Lower leg skin (tissue), 4 donors: ENCODE data around the gene CCL25. TPM values are rescaled to one million over a fixed set of nuclear protein-coding genes. Genes with fewer than 3 reads are reported as not detected.

Experiments used
- DNase-seq, 2 donors: peaks; one replicate each; pipeline ENCODE4 v3.0.0-alpha.2; 2019; ENCODE audit warnings: low spot score in 2 of 2
- H3K4me3 ChIP-seq: fragments of 200-600 bp; sonication (generic); 2 replicates; pipeline ENCODE4 v1.5.1; 2017; ENCODE audit warnings: mild to moderate bottlenecking, low read depth; ENCODE audit not compliant: poor library complexity, severe bottlenecking
- POLR2A ChIP-seq, 2 donors: fragments of 450-650 bp; IDR thresholded peaks; one replicate each; pipeline ENCODE4 v1.6.1; 2016 to 2017; ENCODE audit warnings: antibody characterized with exemption in 2 of 2, mild to moderate bottlenecking in 1 of 2, moderate library complexity in 1 of 2
- WGBS, 2 donors: methylation state at CpG; one replicate each; pipeline ENCODE4 v1.1.5; 2018; 5-methylcytosine and 5-hydroxymethylcytosine counted together
- intact Hi-C: fragments of 100-400 bp; cut with DNase I; formaldehyde crosslinking; loops from one replicate; pipeline ENCODE4 v1.15.0; 2023; ENCODE audit warnings: low total_unique reads
- total RNA-seq, 4 donors: library from RNA; depleted of rRNA; stranded (reverse); fragments of >200 nt; gene quantifications; one replicate each; pipeline ENCODE4 v1.1.0, GENCODE V29; 2016
- TF ChIP-seq, protein P1 (sequence below), 3 donors: fragments of 450-650 bp; IDR thresholded peaks; one replicate each; pipeline ENCODE4 v1.5.1; 2016; ENCODE audit warnings: antibody characterized with exemption in 3 of 3, mild to moderate bottlenecking in 3 of 3, moderate library complexity in 2 of 3

CCL25 gene
- total RNA-seq, 4 donors from 2014 or later: 0.81 TPM; not detected in 3

DNA sequence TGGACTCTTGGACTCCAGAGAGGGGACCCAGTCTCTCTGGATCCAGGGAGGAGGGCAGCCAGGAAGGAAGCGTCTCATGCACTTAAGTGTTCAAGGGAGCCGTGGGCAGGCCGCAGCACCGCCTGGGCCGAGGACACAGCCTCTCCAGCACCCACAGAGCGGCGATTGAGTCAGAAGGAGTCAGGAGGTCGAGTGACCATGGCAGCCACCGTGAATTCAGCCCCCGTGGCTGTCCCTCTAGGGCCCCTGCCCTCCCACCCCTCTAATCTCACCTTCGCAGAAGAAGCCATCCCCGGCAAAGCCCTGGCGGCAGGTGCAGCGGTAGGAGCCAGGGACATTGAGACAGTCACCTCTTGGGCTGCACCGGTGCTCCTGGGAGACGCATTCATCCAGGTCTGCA, 58.8 kb downstream of the CCL25 start:
- 93 to 95% methylated on average over 15 to 16 of the region's 16 CpGs for WGBS, 2 donors
- DNase-seq: no peak
- intact Hi-C loops: no loop called here
- no peak for TF ChIP-seq POLR2A (IDR thresholded peaks at IDR 0.05)
- TF ChIP-seq, protein P1, sequence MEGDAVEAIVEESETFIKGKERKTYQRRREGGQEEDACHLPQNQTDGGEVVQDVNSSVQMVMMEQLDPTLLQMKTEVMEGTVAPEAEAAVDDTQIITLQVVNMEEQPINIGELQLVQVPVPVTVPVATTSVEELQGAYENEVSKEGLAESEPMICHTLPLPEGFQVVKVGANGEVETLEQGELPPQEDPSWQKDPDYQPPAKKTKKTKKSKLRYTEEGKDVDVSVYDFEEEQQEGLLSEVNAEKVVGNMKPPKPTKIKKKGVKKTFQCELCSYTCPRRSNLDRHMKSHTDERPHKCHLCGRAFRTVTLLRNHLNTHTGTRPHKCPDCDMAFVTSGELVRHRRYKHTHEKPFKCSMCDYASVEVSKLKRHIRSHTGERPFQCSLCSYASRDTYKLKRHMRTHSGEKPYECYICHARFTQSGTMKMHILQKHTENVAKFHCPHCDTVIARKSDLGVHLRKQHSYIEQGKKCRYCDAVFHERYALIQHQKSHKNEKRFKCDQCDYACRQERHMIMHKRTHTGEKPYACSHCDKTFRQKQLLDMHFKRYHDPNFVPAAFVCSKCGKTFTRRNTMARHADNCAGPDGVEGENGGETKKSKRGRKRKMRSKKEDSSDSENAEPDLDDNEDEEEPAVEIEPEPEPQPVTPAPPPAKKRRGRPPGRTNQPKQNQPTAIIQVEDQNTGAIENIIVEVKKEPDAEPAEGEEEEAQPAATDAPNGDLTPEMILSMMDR (IDR thresholded peaks at IDR 0.05): no peak
- no peak overlapping the region for H3K4me3 ChIP-seq

Other genes starting within 250 kb of the CCL25 start
- gene EVI5L, start 222.5 kb upstream of the CCL25 start, total RNA-seq: 10 to 100 TPM; 16.2 to 23.3 (median 20.0) TPM
- gene PRR36, start 178.4 kb upstream of the CCL25 start, total RNA-seq: under 1 TPM; 0.72 to 0.93 (median 0.83) TPM
- 10 to 100 TPM; 27.3 to 31.8 (median 29.8) TPM for gene LRRC8E, start 164.2 kb upstream of the CCL25 start, total RNA-seq
- 10 to 100 TPM; 23.1 to 47.8 (median 30.9) TPM for gene MAP2K7, start 148.9 kb upstream of the CCL25 start, total RNA-seq
- gene TGFBR3L, start 137.9 kb upstream of the CCL25 start, total RNA-seq: 1 to 10 TPM in 3 of 4 donors, not detected in 1; 1.5 to 3.7 (median 2.1) TPM
- gene SNAPC2, start 132.4 kb upstream of the CCL25 start, total RNA-seq: 10 to 100 TPM; 15.7 to 26.4 (median 24.6) TPM
- gene CTXN1, start 126.6 kb upstream of the CCL25 start, total RNA-seq: 1 to 10 TPM; 4.0 to 4.8 (median 4.0) TPM
- gene TIMM44, start 109.1 kb upstream of the CCL25 start, total RNA-seq: 100 to 1,000 TPM in 1 of 4 donors, 10 to 100 TPM in 3; 36.8 to 119 (median 51.7) TPM
- 10 to 100 TPM; 24.8 to 49.2 (median 30.9) TPM for gene ELAVL1, start 47.1 kb upstream of the CCL25 start, total RNA-seq
- gene FBN3, start 96.8 kb downstream of the CCL25 start, total RNA-seq: 1 to 10 TPM in 1 of 4 donors, under 1 TPM in 1, not detected in 2; 0.04 to 2.1 TPM
- gene CERS4, start 156.6 kb downstream of the CCL25 start, total RNA-seq: 100 to 1,000 TPM; 104 to 106 (median 105) TPM